C4-2B (cell line): ENCODE data around the gene DUSP5.

ENCODE experiments used
- ZFX ChIP-seq: fragments of 450-650 bp; IDR thresholded peaks from 2 replicates; pipeline ENCODE4 v1.6.1; 2017
- TF ChIP-seq, protein P1 (sequence below): fragments of 450-650 bp; conservative IDR thresholded peaks from 2 replicates; pipeline ENCODE4 v1.5.1; 2017; ENCODE audit warnings: mild to moderate bottlenecking

DNA sequence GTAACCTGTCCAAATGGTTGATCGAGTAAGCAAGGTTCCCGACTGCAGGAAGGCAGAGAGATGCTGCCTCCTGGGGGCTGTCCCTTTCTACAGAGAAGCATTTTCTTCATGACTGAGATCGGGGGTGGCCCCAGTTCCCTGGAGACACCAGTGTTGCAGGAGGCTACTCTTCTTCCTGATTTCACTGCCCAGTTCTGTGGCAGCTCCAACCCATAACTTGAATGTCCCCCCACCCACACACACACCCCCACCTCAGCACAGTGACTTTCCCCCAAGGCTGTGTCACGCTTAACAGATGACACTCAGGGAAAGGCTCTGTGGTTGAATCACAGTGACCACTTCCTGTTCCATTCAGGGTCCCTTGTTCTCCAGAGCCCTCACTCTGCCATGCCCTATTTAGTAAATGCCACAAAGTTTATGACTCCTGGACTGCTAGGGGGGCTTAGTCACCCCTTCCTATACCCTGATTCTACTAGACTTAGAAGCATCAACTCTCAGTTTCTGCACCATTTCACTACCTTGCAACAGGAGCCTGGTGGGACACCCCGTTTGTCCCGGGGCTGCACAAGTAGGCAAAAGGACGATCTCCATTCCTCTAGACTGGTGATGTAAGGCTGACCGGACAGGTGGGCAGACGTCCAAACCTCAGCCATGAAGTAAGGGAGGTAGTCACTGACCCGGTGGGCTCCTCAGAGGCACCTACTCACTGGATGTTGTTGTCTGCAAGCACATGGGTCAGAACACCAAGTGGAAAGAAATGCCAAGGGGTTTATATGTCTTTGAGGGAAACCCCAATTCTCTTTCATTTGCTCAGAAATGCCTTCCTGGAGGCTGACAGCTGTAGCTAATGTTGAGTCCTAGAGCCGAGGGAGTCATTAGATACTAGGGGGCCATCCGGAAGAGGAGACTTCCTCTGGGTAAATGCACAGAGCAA lies 38.5 kb downstream of the DUSP5 start:
- TF ChIP-seq, protein P1, sequence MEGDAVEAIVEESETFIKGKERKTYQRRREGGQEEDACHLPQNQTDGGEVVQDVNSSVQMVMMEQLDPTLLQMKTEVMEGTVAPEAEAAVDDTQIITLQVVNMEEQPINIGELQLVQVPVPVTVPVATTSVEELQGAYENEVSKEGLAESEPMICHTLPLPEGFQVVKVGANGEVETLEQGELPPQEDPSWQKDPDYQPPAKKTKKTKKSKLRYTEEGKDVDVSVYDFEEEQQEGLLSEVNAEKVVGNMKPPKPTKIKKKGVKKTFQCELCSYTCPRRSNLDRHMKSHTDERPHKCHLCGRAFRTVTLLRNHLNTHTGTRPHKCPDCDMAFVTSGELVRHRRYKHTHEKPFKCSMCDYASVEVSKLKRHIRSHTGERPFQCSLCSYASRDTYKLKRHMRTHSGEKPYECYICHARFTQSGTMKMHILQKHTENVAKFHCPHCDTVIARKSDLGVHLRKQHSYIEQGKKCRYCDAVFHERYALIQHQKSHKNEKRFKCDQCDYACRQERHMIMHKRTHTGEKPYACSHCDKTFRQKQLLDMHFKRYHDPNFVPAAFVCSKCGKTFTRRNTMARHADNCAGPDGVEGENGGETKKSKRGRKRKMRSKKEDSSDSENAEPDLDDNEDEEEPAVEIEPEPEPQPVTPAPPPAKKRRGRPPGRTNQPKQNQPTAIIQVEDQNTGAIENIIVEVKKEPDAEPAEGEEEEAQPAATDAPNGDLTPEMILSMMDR = no peak
- no peak for TF ChIP-seq ZFX
